ENCODE measurements around the gene MYRIP.
"Not testable (repeated sequence)": the region's sequence is repeated elsewhere in the genome, so short reads cannot be mapped to it uniquely, and the experiment has no call there.

Gene MYRIP

DNA sequence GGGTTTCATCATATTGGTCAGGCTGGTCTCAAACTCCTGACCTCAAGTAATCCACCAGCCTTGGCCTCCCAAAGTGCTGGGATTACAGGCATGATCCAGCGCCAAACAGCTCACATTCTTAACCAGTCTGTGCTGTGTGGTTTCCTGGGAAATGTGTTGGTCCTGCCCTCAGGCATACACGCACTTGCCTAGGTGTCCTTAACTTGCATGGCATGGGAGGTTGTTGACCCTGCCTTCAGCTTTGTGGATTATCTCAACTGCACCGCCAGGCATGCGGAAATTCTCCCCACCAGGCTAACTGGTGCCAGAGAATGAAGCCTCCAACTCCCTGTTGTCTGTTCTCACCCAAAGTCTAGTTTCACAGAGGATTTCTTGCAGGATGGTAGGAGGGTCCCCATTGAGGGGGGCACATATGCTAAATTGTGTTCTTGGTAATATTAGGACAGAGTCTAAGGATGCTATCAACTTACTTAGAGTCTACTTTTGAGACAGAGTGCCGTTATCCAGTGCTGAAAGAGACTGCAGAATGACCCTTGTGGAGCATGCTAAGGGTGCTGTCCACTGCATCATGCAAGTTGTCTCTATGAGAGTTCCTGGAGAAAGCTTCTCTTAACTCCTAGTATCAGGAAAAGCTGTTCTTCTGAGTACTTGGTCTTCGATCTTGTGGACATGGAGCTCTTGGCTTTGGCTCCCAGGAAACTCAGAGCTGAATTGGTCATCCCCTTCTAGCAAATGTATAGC lies 438.5 kb downstream of the MYRIP start:
- no peak for DNase-seq

DNA sequence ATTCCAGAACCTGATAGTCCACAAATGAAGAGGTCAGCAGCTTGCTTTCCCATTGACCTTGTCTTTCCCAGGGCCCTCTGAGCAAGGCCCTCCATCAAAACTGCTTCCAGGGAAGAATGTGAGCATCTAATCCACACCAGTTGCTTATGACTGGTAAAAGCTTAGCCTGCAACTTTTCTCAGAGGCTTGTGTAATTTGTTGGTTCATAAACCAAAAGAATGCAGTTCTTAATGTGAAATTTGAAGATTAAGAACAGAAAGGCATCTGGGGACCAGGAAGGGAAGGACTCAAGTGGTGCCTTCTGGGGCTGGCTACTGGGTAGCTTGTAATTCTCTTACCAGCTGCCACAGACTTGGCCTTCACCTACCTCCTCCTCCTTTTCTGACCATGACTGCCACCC lies 439.2 kb downstream of the MYRIP start:
- no peak for DNase-seq

DNA sequence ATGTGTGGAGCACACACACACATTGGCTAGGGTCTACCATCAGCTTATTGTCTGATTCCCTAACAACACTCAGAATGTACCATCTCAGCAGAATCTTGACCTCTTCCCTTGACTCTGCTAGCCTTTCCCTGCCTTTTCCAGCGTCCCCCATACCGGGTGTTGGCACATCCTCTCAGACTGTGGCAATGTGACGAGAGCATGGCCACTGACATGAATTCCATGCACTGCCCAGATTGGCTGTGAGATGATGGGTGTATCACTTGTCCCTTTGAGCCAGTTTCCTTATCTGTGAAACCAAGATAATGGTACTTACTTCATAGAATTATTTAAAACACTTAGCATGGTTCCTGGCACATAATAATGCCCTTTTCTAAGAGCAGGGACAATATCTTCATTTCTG lies 439.8 kb downstream of the MYRIP start:
- no peak for DNase-seq

DNA sequence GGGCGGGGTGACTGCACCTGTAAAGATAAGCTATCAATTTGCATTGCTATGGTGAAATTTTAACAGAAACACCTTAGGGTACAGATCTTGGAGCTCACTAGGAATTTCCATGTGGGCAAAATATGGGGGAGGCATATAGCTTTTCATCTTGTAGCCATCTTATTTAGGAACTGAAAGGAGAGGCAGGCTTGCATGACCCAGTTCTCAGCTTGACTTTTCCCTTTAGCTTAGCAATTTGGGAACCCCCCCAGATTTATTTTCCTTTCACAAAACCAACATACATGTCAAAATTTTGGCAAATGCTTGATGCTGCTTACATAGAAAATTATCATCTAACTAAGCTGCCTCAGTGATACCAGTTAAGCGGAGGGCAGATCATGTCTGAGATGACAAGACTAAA lies 445.1 kb downstream of the MYRIP start:
- no peak for DNase-seq

DNA sequence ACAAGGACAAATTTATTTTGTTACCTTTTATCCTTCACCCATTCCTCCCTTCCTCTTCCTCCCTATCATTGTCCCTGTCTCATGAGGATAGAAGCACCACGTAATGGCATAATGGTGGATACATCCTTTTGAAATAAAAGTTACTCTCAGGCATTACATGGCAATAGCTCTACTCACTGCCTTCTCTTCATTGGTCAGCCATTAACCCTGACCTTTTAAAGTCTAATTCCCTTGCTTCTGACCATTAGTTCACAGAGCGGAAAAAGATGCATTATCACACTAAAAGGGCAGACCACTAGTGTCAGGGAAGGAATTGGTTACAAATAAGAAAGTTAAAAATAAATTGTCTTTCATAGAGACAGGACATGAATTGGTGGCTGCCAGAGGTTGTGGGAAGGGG lies 445.5 kb downstream of the MYRIP start:
- DNase-seq: no peak

DNA sequence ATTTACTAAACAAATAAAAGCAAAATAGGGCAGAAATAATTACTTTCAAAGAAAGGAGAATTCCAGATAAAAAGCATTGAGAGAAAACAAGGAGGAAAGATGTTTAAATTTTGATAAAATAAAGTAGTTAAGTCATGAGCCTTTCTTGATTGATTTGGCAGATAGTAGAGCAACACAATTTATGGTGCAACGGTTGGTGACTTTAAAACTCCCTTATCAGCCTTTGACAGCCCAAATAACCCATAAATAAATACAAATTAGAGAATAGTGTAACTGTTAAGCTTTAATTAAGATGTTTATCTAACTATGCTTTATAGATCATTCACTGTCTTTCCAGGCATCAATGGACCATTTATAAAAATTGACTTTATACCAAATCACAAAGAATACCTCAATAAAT lies 446.1 kb downstream of the MYRIP start:
- no peak for DNase-seq

DNA sequence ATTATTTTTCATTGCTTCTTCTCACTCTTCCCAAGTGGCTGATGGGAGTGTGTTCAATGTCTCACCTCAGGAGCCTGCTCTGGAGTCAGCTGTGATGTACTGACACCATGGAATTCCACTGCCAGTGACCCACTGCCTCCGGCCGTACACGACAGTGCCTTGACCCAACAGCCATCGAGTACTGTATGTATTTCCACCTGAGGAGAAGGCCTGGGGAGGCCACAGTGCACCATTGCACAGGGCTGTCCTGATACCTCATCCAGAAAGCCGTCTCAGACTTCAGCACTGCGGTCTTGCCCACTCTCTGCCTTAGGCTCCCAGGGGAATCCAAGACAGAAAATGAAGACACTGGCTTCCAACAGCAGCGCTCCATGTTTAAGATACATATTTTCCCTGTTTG lies 448.7 kb downstream of the MYRIP start:
- DNase-seq: no peak

DNA sequence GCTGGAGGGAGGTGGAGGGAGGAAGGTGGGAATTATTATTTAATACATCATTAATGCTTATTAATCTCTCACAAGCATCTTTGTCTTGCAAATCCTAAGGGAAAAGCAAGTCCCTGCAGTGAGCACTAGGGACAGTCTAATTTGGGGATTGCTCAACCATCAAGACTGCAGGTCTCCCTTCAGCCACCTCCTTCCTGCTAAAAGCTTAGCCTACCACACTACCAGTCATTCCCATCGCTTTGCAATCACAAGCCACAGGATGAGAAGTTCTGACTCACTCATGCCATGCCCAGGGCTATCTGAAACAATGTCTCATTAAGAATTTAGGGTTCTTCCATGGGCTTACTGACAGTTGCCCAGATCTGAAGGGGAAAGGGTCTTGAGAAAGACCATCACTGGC lies 449.1 kb downstream of the MYRIP start:
- no peak for DNase-seq

DNA sequence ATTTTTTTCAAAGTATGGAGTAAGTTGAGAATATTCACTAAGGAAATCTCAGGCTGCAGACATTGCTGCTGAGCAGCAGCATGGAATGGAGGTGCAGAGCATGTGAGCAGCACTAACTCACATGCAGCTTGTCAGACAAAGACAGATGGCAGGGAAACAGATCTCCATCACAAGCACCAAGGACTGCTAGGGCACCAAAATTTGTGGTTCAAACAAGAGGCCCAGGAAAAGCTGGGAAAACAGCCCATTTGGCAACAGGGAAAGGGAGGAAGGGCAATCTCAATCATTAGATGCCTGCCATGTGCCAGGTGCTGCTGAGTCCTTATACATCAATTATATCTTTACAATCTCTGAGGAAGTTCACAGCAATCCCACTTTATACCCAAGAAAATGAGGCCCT lies 452.9 kb downstream of the MYRIP start:
- DNase-seq: no peak

DNA sequence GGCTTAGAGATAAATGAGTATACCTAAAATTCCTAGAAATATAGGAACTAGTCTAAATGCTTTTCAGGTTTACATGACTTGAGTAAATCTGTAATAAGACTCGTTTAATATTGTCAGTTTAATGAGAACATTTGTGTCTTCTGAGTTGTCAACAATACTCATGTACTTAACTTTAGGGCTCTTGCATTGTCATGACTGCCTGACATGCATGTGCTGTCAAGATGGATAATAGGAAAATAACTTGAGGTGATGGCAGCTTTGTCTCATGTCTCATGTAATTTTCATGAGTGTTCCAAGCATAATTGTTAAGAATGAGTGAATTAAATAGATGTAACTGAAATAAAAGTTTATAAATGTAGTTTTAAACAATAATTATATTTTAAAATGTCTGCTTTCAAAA lies 455.0 kb downstream of the MYRIP start:
- DNase-seq: no peak

DNA sequence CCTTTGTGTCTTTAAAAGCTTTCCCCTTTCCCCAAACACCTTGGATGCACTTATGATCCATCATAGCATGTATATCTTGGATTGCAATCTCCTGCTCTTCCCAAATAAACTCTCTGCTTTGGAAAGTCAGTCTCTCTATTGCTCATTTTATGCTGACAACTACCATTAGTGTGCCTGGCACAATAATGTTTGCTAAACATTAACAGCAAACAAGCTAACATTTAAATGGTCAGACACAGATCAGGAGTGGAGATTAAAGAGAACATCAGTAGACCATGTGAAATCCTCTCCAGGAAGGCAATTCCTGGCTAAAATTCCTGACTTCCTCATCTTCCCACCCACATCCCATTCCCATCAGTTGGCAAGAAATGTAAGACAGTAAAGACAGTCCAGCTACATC lies 455.8 kb downstream of the MYRIP start:
- DNase-seq: no peak

DNA sequence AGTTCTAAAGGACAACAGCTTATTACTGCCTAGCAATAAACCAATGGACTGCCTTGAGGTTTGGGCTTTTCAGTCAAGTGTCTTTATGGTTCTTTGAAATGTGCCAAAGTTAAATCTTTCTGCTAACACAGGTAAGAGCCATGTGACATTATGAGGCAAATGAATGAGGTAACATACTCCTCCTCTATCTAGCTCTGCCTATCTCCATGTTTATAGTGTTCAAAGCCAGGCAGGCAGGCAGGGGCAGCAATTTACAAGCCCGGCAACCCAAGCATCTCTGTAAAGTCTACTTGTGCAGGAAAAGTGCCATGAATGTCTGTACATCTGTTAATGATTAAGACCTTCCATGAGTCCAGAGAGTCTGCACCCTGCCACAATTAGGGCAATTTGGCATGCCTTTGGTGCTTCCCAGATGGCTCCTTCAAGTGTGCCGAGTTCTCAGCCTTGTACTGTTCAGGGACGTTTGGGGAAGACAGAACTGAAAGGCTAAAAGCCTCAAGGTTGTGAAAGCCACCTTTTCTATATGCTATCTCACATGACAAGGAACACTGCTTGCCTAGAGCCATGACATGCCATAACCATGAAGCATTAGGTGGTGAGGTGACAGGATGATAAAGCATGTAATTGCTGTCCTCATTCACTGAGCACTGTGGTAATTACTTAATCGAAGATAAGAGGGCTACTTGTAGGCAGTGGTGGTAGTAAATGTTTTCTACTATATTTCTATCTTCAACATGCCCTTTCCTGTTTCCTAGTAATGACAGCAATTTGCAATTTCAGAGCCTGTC lies 458.7 kb downstream of the MYRIP start:
- no peak for DNase-seq

DNA sequence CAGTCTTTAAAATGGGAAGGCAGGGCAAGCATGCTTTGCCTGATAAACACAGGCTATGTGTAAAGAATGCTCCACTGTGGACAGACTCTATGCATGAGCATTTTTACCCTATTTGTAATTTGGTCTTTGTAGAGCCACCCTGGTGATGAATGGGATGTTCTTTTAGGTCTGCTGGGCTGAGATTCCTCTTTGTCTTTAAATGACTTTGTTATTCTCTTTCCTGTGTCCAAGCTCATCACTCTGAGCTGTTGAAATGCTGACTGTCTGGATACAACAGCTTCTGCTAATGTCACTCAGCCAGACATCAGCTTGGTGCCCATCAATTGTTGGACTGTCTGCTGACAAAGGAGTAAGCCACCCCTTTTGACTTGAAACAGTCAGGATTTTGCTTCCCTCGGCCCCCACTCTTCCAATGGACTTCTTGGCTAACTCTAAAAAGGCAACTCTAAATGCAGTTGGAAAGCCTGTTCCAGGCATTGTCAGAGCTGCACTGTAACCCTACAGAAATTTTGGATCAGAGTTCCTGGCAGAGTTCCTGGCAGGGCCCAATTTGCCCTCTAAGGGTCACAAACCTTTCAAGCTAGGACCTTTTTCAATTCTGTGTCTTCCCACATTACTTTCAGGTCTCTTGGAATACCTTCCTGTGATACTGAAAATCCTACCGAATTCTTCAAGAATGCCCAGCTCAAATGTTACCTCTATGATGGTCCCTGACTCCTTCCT lies 459.6 kb downstream of the MYRIP start:
- no peak for DNase-seq

DNA sequence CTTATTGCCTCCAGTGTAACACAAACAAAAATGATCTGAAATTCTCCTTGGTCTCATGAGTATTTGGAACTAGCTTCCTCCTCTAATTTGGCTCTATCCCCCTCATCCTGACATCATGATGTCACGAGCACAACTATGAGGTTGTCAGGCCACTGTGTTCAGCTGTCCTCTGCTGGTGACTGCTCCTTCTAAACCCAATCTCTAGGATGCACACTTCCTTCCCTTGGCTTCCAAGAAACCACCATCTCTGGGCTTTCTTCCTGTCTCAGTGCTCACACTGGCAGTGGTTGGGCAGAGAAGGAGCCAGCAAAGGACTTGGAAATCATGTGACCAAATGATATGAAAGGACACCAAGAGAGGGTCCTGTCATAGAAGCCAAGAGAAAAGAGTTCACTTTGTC lies 469.4 kb downstream of the MYRIP start:
- DNase-seq: no peak

DNA sequence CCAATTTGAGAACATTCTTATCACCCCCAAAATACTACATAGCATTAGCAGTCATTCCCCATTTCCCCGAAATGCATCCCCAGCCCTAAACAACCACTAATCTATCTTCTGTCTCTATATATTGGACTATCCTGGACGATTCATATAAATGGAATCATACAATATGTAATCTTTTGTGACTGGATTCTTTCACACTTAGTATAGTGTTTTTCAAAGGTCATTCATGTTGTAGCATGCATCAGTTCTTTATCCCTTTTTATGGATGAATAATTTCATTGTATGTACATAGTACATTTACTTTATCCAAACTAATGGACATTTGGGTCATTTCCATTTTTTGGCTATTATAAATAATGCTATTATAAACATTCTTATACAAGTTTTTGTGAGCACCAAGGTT lies 472.6 kb downstream of the MYRIP start:
- DNase-seq: no peak

DNA sequence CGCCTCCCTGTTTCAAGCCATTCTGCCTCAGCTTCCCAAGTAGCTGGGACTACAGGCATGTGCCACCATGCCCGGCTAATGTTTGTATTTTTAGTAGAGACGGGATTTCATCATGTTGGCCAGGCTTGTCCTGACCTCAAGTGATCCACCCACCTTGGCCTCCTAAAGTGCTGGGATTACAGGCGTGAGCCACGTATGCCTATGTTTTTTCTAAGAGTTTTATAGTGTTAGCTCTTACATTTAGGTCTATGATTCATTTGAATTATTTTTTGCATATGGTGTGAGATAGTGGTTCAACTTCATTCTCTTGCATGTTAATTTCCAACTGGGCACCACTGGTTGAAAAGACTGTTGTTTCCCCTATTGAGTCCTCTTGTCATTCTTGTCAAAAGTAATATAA lies 473.6 kb downstream of the MYRIP start:
- DNase-seq: not testable (repeated sequence)

DNA sequence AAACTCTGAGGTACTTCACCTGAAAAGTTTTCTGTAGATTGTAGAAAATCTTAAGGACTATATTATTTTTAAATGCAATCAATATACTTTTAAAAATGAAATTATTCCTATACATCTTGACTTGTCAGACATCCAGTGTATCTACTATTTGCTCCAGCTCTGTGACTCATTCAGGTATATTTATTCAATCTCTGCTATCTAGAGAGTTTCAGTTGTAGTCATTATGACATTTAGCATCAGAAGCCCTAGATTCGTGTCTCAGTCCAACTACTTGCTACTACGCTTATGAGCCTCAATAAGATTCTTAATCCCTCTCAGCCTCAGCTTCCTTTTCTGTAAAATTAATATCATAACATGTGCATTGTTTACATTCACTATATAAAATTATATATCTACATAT lies 477.8 kb downstream of the MYRIP start:
- no peak for DNase-seq

DNA sequence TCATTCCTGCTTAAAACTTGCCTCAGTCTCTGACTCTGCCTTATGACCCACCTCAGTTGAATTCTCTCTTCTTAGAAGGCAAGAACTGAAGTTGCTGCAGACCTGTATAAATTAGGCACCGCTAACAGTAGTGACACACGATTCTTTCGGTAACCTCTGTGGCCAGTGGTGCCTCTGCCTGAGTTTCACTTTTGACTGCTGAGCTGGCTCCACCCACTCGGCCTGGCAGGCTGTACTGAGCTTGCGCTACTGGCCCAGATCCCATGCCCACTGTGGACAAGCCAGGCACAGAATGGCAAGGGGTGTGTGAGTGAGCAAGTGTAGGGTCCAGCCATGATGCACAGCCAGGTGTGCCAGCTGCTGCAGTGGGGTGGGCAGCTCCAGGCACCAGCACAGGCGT lies 481.0 kb downstream of the MYRIP start:
- DNase-seq: no peak

DNA sequence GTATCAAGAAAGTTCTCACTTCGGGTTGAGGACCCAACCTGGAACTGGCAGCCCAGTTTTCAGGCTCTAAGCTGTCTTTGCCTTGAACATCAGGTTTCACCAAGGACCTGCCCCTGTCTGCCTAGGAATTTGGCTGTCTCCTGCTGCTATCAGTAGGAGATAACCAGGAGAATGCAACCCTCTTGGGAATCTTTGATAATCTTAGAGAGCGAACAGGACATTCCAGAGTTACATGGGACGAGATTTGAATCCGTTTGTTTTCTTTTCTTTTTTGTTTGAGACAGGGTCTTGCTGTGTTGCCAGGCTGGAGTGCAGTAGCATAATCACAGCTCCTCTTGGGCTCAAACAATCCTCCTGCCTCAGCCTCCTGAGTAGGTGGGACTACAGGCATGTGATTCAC lies 482.1 kb downstream of the MYRIP start:
- DNase-seq: no peak

DNA sequence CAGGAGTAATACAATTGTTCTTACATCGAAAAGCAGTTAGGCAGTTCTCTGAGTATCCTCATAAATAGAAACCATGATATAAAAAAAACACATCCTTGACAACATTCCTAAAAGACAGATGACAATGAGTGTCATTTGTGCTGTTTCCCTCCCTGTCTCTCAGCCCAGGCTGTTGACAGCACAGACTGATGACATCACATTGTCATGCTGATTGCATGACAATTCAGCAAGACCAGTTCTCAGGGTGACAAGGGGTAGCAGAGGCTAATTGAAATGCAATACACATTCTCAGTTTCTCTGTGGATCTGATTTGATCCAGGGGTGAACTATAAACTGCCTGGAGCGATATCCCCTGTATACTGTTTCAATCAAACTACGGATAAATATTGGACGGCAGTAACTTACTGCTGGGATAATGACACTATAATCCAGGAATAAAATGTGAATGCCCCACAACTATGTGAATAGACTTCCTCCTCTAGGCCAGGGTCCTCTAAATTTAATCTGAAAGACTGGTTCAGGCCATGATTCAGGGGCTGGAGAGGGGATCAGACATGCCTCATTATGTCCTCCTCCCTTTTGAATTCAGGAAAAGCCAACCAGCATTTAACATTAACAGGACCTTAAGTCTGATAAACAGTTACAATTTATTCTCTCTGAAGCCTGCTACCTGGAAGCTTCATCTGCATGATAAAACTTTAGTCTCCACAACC lies 483.4 kb downstream of the MYRIP start:
- no peak for DNase-seq

DNA sequence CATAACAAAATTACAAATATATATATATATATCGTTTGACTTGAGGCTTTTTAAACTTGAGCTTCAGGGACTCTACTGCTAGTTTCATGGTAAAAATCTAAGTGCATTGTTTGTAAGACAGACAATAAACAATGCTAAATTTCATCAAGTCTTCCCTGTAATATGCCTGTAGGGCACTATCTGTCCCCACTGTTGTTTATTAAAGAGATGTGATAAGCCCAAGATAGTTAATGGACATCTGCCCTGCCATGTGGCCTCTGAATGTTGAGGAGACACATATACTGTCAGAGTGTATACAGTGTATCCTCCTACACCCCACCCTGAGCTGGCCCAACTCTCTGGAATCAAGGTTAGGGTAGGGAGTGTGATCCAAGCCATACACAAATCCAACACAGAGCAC lies 485.0 kb downstream of the MYRIP start:
- no peak for DNase-seq

DNA sequence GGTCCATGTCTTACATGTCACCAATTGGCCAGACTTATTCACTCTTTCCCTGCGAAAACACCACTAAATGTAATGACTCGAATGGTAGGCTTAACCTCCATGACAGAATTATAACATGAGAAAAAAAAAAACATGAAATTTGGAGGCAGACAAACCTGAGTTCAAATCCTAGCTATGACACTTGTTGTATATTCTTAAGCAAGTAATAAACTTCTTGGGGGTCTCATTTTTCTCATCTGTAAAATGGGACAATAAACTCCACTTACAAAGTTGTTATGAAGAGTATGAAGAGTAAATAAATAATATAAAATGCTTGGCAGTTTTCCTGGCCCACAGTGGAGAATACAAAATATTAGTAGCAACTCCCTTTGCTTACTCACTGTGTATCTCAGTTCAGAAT lies 488.7 kb downstream of the MYRIP start:
- DNase-seq: no peak

DNA sequence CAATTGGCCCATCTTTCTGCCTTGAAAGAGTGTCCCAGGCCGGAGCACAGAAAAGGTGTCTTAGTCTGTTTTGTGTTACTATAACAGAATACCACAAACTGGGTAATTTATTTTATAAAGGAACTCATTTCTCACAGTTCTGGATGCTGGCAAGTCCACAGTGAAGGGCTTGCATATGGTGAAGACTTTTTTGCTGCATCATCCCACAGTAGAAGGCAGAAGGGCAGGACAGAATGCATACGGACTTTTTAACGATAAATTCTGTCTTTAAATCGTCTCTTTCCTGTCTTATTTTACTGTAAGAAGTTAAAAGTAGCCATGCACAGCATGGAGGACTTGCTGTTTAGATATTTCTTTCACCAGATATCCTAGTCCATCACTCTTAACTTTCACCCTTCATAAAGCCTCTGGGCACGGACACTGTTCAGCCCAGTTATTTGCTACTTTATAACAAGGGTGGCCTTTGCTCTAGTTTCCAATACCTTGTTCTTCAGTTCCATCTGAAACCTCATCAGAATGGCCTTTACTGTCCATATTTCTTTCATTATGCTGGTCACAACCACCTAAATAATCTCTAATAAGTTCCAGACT lies 489.8 kb downstream of the MYRIP start:
- DNase-seq: no peak
